CD4-positive, alpha-beta T cell treated with Interleukin-15 for 1 hour (primary cell): ENCODE data around the gene CYTH1.
"Not testable (repeated sequence)": the region's sequence is repeated elsewhere in the genome, so short reads cannot be mapped to it uniquely, and the experiment has no call there.

ENCODE experiments used
- DNase-seq: peaks from one replicate; pipeline ENCODE4 v3.0.0-alpha.2; 2020

Gene CYTH1

DNA sequence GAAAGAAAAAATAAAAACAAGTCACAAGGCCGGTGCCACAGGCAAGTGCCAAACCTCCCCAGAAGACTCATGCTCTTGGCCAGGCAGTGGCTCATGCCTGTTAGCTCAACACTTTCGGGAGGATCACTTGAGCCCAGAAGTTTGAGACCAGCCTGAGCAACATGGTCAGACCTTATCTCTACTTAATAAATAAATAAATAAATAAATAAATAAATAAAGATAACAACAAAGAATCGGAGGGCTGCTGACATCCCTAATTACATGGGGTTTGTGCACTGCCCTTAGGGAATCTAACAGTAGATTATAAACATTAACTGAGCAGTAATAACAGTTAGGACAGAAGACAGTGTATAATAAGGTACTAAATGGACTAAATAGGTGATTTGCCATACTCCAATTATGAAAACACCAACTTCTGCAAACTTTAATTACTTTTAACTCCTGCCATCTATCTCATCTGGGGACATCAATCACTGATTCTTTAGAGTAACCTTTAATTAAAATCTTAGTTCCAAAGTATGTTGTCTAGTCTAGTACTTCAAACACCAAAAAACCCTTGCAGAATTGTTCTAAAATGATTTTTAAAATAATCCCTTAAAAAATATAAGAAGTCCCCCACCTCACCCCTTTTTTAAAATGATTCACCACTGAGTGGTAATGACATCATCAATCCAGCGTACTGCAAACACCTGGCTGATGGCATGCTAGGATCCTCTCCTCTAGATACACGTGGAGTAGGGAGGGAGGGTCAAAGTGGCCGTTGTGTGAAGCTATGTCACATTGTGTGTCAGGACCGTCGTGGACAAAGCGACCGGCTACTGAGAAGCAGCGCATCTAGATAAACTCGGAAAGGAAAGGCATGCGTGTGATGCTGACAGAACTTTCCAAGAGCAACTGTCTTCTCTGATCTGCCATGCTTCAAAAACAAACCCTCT, 28.5 kb downstream of the CYTH1 start:
- DNase-seq = peak; percentile 69

GRCh38 chr17:78751447-78752161, 30.5 kb downstream of the CYTH1 start:
- no peak for DNase-seq

DNA sequence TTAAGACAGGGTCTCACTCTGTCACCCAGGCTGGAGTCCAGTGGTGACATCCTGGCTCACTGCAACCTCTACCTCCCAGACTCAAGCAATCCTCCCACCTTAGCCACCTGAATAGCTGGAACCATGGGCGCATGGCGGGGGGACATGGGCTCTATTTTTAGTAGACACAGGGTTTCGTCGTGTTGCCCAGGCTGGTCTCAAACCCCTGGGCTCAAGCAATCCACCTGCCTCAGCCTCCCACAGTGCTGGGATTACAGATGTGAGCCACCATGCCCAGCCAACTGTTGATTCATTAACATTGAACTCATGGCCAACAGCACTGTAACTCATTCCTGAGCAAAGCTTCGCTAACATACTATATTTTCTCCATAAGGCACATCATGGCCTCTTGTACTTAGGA, 31.1 kb downstream of the CYTH1 start:
- DNase-seq = not testable (repeated sequence)

DNA sequence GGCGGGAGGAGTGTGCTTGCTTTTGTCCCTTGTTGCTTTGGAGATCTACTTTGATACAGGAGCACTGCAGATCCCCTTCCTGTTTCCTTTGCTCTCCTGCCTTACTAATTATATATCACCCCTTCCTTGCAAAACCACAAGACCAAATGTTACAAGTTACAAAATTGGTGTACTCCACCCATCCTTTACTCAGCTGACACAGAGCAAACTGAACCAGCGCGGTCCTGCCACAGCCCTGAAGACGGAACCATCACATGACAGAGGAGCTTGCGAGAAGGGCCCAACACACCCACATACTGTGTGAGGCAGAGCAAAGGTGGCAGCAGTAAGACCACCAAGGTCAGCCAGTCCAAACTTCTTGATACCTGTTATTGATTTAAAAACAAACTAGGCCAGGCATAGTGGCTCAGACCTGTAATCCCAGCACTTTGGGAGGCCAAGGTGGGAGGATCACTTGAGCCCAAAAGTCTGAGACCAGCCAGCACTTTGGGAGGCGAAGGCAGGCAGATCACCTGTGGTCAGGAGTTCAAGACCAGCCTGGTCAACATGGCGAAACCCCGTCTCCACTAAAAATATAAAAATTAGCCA, 33.2 kb downstream of the CYTH1 start:
- peak; percentile 90 for DNase-seq

- peak; percentile 45 for DNase-seq
Measured at GRCh38 chr17:78748048-78748729, 33.9 kb downstream of the CYTH1 start.

GRCh38 chr17:78747488-78747887, 34.6 kb downstream of the CYTH1 start:
- no peak for DNase-seq

DNA sequence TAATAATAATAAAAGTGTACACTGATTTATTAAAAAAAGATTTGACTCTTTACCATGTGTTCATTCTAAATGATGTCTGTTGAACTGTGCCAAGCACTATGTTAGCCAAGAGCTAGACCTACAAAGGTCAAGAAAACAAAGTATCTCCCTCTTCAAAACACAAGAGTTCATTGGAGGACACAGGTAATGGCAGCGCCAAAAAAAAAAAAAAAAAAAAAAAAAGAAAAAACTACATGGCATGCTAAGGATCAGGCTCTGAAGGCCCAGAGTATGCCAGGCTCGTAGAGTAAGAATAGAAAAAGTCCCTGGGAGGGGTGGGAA, 35.2 kb downstream of the CYTH1 start:
- DNase-seq = no peak

DNA sequence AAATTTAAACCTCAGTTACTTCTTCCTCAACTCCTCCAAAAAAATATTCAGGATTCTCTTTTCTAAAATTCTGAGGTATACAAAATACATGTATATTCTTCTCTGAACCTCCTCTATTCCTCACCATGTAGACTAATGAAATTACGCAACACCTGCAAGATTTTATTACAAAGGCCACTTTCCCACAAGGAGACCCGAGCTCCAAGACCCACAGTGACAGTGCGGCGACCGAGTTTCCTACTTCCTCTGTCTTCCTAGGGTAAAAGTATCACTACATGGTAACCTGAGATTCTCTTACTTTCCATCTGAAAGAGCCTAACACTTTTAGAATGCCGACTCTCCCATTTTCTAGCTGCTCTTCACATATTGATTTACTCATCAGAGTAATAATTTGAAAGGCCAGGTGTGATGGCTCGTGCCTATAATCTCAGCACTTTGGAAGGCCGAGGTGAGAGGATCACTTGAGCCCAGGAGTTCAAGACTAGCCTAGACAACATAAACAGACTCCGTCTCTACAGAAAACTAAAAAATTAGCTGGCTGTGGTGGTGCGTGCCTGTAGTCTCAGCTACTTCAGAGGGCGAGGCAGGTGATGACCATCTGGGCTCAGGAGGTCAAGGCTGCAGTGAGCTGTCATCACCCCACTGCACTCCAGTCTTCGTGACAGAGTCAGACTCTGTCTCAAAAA, 35.7 kb downstream of the CYTH1 start:
- no peak for DNase-seq

- no peak for DNase-seq
Measured at GRCh38 chr17:78745407-78746088, 36.5 kb downstream of the CYTH1 start.

GRCh38 chr17:78742901-78743300, 39.2 kb downstream of the CYTH1 start:
- no peak for DNase-seq

DNA sequence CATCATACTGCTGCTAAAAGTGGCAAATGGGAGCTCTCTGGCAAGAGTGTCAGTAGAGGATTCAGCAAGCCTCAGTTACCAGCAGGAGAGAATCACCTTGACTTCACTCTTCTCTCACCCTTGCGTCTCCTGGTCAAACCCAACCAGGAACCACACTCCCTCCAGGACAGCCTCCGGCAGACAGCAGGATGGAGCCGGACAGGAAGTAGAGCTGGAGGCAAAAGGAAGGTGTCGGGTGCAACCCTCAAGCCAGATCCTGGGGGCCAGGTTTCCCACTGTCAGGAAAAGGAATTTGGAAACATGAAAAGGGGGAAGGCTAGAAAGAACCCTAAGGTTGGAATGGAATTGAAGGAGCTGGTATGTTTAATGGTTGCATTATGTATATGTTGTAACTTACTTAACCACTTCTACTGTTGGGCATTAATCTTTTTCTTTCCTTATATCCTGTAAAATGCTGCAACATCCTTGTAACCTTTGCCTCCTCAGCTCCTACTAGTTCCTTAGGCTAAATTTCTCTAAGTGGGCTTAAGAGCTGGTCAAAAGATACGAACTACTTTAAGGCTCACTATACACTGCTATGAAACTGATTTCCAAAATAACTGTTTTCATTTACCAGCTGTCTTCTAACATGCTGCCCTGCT, 40.3 kb downstream of the CYTH1 start:
- no peak for DNase-seq

GRCh38 chr17:78739331-78739931, 42.6 kb downstream of the CYTH1 start:
- no peak for DNase-seq

DNA sequence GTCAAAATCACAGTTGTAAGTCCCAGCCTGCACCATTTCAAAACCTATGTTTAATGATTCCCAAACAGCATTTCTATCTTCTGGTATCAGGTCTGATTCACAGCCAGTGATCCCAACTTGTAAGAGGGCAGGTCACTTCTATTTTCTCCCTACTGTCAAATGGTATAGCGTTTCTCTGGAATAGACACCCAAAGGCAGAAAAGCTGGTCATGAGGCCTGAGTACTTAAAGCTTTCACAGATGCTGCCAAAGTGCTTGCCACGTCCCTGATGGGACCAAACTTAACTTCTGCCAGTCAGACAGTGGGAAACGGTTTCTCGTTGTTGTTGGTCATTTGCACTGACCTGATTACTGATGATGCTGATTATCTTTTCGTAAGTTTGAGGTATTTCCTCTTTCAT, 43.4 kb downstream of the CYTH1 start:
- no peak for DNase-seq

GRCh38 chr17:78738278-78738677, 43.8 kb downstream of the CYTH1 start:
- no peak for DNase-seq

DNA sequence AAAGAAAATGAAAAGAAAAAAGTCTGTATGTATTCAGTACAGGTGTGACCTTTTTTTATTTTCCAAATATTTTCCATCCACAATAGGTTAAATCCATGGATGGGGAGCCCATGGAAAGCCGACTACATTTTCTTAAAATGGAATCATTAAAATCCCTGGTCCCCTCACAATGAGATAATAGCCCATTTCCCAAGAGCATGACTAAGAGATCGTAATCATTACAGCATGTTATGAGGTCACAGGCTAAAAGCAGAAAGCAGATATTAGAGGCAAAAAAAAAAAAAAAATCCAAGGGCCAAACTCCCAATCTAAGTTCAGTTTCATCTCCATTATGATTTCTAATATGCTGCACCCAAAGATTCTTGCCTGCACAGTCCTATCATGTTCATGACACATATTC, 44.7 kb downstream of the CYTH1 start:
- DNase-seq = no peak

DNA sequence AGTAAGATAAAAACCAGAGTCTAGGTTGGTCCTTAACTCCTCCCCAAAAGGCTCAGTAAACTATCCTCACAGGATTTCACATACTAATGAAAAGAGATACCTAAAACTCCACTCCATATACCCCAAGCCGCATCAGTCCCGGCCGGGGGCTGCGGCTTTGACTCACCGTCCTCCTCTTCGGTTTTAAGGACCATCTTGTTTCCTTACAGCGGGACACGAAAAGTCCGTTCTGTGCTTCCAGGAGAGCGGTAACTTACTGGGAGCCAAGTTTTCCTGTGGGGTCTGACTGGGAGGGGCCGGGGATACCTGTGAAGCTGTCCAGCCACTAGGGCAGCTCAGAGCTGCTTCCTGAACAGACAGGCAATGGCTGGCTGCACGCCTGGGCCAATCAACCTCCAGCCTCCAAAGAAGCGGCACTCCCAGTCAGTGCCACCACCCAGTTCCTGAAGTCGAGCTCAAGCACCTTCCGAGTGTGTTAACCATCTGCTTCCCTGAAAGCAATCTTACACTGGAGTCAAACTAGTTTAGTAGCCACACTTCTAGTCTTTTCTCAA, 45.5 kb downstream of the CYTH1 start:
- peak; percentile 80 for DNase-seq

- DNase-seq = no peak
Measured at GRCh38 chr17:78735832-78736525, 46.1 kb downstream of the CYTH1 start.

GRCh38 chr17:78734793-78735641, 47.1 kb downstream of the CYTH1 start:
- DNase-seq = no peak

GRCh38 chr17:78732354-78732753, 49.7 kb downstream of the CYTH1 start:
- DNase-seq = no peak
